ENCODE measurements around the gene TYRO3.

- TF ChIP-seq CTCF (IDR thresholded peaks at IDR 0.05; ENCODE audit: insufficient read depth, low read length) (no peak), POLR2AphosphoS5 (IDR thresholded peaks at IDR 0.05; ENCODE audit: low read depth) (no peak)
Observed at GRCh38 chr15:41578736-41579383, 19.8 kb downstream of the TYRO3 start.

Data from HL-60 (cell line).